Uterus (tissue), 2 donors: Measurements from ENCODE around the gene LRRN2.

Source experiments
- POLR2A ChIP-seq, 2 donors: fragments of 450-650 bp; IDR thresholded peaks; one replicate each; pipeline ENCODE4 v1.6.1; 2016; ENCODE audit warnings: antibody characterized with exemption in 2 of 2, mild to moderate bottlenecking in 1 of 2, moderate library complexity in 1 of 2
- TF ChIP-seq, protein P1 (sequence below), 4 experiments: fragments of 200-600 bp in 2 of 4; fragments of 450-650 bp in 2 of 4; sonication (generic) in 2 of 4; IDR thresholded peaks; one replicate each; pipeline ENCODE4 v1.5.1; 2016 to 2019; ENCODE audit warnings: antibody characterized with exemption in 4 of 4, mild to moderate bottlenecking in 2 of 4, moderate library complexity in 1 of 4

DNA sequence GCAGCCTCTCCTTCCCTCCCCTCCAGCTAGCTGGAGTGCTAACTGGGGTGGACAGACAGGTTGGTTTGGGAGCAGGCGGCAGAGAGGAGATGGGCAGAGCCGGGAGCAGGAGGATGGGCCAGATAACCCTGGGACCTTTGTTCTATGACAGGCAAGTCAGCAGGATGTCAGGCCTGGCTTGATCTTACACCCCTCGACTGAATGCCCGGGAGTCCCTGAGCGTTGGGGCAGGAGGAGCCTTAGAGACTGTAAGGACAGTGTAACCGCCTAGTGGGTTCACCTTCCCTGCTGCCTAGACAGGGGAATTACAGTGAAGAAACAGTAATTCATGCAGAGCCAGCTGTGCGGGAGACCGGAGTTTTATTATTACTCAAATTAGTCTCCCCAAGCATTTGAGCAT is 109.1 kb downstream of the LRRN2 start:
- TF ChIP-seq, protein P1, sequence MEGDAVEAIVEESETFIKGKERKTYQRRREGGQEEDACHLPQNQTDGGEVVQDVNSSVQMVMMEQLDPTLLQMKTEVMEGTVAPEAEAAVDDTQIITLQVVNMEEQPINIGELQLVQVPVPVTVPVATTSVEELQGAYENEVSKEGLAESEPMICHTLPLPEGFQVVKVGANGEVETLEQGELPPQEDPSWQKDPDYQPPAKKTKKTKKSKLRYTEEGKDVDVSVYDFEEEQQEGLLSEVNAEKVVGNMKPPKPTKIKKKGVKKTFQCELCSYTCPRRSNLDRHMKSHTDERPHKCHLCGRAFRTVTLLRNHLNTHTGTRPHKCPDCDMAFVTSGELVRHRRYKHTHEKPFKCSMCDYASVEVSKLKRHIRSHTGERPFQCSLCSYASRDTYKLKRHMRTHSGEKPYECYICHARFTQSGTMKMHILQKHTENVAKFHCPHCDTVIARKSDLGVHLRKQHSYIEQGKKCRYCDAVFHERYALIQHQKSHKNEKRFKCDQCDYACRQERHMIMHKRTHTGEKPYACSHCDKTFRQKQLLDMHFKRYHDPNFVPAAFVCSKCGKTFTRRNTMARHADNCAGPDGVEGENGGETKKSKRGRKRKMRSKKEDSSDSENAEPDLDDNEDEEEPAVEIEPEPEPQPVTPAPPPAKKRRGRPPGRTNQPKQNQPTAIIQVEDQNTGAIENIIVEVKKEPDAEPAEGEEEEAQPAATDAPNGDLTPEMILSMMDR (IDR thresholded peaks at IDR 0.05), result no peak
- TF ChIP-seq POLR2A (IDR thresholded peaks at IDR 0.05), result no peak
